Prostate gland (tissue), 2 donors: ENCODE data around the gene SIGLEC9. TPM values are rescaled to one million over a fixed set of nuclear protein-coding genes. Genes with fewer than 3 reads are reported as not detected.

Experiments used
- DNase-seq: peaks from one replicate; pipeline ENCODE4 v3.0.0-alpha.2; 2019; ENCODE audit warnings: low spot score
- H3K27ac ChIP-seq, 2 donors: fragments of 200-600 bp; sonication (generic); 2 replicates each; pipeline ENCODE4 v1.5.1; 2017 to 2019
- H3K27me3 ChIP-seq: fragments of 200-600 bp; sonication (generic); replicated peaks from 2 replicates; pipeline ENCODE4 v1.5.1; 2019; ENCODE audit not compliant: insufficient read depth
- H3K36me3 ChIP-seq, 2 donors: fragments of 200-600 bp; sonication (generic); 1 replicate in 1 of 2; 2 replicates in 1 of 2; pipeline versions ENCODE4 v1.5.1 to v1.8.1; 2017 to 2019
- H3K4me1 ChIP-seq: fragments of 200-600 bp; sonication (generic); replicated peaks from 2 replicates; pipeline ENCODE4 v1.5.1; 2019
- H3K4me3 ChIP-seq, 2 donors: fragments of 200-600 bp; sonication (generic); 2 replicates each; pipeline ENCODE4 v1.5.1; 2017 to 2019
- H3K9me3 ChIP-seq: fragments of 200-600 bp; sonication (generic); 2 replicates; pipeline ENCODE4 v1.5.1; 2017
- CTCF ChIP-seq, 4 experiments: fragments of 200-600 bp in 2 of 4; fragments of 450-650 bp in 2 of 4; sonication (generic) in 2 of 4; IDR thresholded peaks; 1 replicate in 3 of 4; 2 replicates in 1 of 4; pipeline ENCODE4 v1.5.1; 2016 to 2019; ENCODE audit warnings: antibody characterized with exemption in 4 of 4, mild to moderate bottlenecking in 2 of 4, moderate library complexity in 2 of 4
- POLR2A ChIP-seq: fragments of 450-650 bp; IDR thresholded peaks from one replicate; pipeline ENCODE4 v1.6.1; 2016; ENCODE audit warnings: antibody characterized with exemption, mild to moderate bottlenecking
- POLR2AphosphoS5 ChIP-seq: sonication (generic); formaldehyde crosslinking; IDR thresholded peaks from one replicate; pipeline ENCODE4 v1.6.1; 2017; ENCODE audit warnings: antibody characterized with exemption
- WGBS: methylation state at CpG from one replicate; pipeline ENCODE4 v1.1.5; 2018; 5-methylcytosine and 5-hydroxymethylcytosine counted together
- intact Hi-C: fragments of 100-400 bp; cut with DNase I; formaldehyde crosslinking; loops from one replicate; pipeline ENCODE4 v1.14.2; 2022
- total RNA-seq, 2 donors: library from RNA; depleted of rRNA; stranded (reverse); fragments of >200 nt; gene quantifications; one replicate each; pipeline ENCODE4 v1.1.0, GENCODE V29; 2016

Gene SIGLEC9
- total RNA-seq, 2 donors from 2014 or later: 0.77 to 8.2 TPM

- Histone ChIP-seq H3K36me3 (no peaks in the 10 kb centered on the region), H3K27me3 (no peaks in the 10 kb centered on the region), H3K27ac (no peak overlapping the region), H3K4me3 (no peak overlapping the region), H3K4me1 (no peaks in the 10 kb centered on the region), H3K9me3 (no peaks in the 10 kb centered on the region)
- 53% methylated on average over 3 of the region's 3 CpGs for WGBS
- no peak for DNase-seq
- intact Hi-C loops: no loop called here
- no peak for TF ChIP-seq CTCF (IDR thresholded peaks at IDR 0.05)
- TF ChIP-seq POLR2AphosphoS5: no peak
- no peak for TF ChIP-seq POLR2A
These were observed 24.1 kb upstream of the SIGLEC9 start for GRCh38 chr19:51100601-51101000.

- Histone ChIP-seq H3K4me1 (no peaks in the 10 kb centered on the region), H3K27ac (no peak overlapping the region), H3K36me3 (no peaks in the 10 kb centered on the region), H3K27me3 (no peaks in the 10 kb centered on the region), H3K9me3 (no peaks in the 10 kb centered on the region), H3K4me3 (no peak overlapping the region)
- no peak for DNase-seq
- intact Hi-C loops: no loop called here
- WGBS: 49% methylated on average over 5 of the region's 5 CpGs
- TF ChIP-seq POLR2A (no peak), POLR2AphosphoS5 (peak; percentile 17), CTCF (IDR thresholded peaks at IDR 0.05) (no peak)
These were observed 23.4 kb upstream of the SIGLEC9 start for GRCh38 chr19:51101171-51101865.

GRCh38 chr19:51102991-51103390 lies 21.7 kb upstream of the SIGLEC9 start:
- no peak overlapping the region for H3K27ac ChIP-seq
- H3K27me3 ChIP-seq: no peaks in the 10 kb centered on the region
- TF ChIP-seq POLR2A (no peak), POLR2AphosphoS5 (no peak), CTCF (IDR thresholded peaks at IDR 0.05) (no peak)
- peaks cover 6% of the 10 kb centered on the region for H3K4me1 ChIP-seq
- intact Hi-C loops: no loop called here
- DNase-seq: no peak
- no peaks in the 10 kb centered on the region for H3K9me3 ChIP-seq
- WGBS: 90% methylated on average over 7 of the region's 7 CpGs
- no peak overlapping the region for H3K4me3 ChIP-seq
- H3K36me3 ChIP-seq: no peaks in the 10 kb centered on the region

GRCh38 chr19:51103926-51104341 lies 20.8 kb upstream of the SIGLEC9 start:
- no peaks in the 10 kb centered on the region for H3K36me3 ChIP-seq
- 90% methylated on average over 39 of the region's 49 CpGs for WGBS
- H3K4me1 ChIP-seq: peaks cover 6% of the 10 kb centered on the region
- H3K27ac ChIP-seq: no peak overlapping the region
- no peak overlapping the region for H3K4me3 ChIP-seq
- no peak for DNase-seq
- no peaks in the 10 kb centered on the region for H3K9me3 ChIP-seq
- intact Hi-C loops: no loop called here
- H3K27me3 ChIP-seq: no peaks in the 10 kb centered on the region
- TF ChIP-seq POLR2AphosphoS5 (no peak), POLR2A (no peak), CTCF (IDR thresholded peaks at IDR 0.05) (no peak)

GRCh38 chr19:51107406-51108065 lies 17.2 kb upstream of the SIGLEC9 start:
- intact Hi-C loops: loop anchor here (5.0 kb wide), 1 partner anchor 485 kb away; no protein-coding TSS in a partner anchor
- peak overlapping the region; percentile 34 to 49 for H3K27ac ChIP-seq
- H3K4me3 ChIP-seq: peak overlapping the region; percentile 60 to 68

More at GRCh38 chr19:51107406-51108065, 17.2 kb upstream of the SIGLEC9 start:
- 17% methylated on average over 18 of the region's 18 CpGs for WGBS
- H3K27me3 ChIP-seq: no peaks in the 10 kb centered on the region
- no peak for DNase-seq
- H3K4me1 ChIP-seq: peaks cover 6% of the 10 kb centered on the region
- TF ChIP-seq CTCF (IDR thresholded peaks at IDR 0.05) (no peak), POLR2AphosphoS5 (no peak), POLR2A (no peak)
- H3K36me3 ChIP-seq: no peaks in the 10 kb centered on the region
- H3K9me3 ChIP-seq: no peaks in the 10 kb centered on the region
